SK-N-SH (cell line): Measurements from ENCODE around the gene CEP78.
"Not testable (repeated sequence)": the region's sequence is repeated elsewhere in the genome, so short reads cannot be mapped to it uniquely, and the experiment has no call there.

Experiments used
- CHD2 ChIP-seq: fragments of 150-350 bp; IDR thresholded peaks from 2 replicates; pipeline ENCODE4 v1.6.1; 2018; ENCODE audit warnings: low read length; ENCODE audit not compliant: partially characterized antibody
- CTCF ChIP-seq: fragments of 200-600 bp; sonication (generic); IDR thresholded peaks from 2 replicates; pipeline ENCODE4 v1.6.1; 2017; ENCODE audit warnings: antibody characterized with exemption, mild to moderate bottlenecking, moderate library complexity
- EP300 ChIP-seq, 2 experiments: IDR thresholded peaks; 2 replicates each; pipeline versions ENCODE4 v1.4.0 to v1.6.1; 2012; ENCODE audit warnings: borderline replicate concordance in 1 of 2, low read depth in 1 of 2, low read length in 1 of 2
- MAX ChIP-seq: IDR thresholded peaks from 2 replicates; pipeline ENCODE4 v1.4.0; 2012; ENCODE audit warnings: low read depth
- PBX3 ChIP-seq: IDR thresholded peaks from 2 replicates; pipeline ENCODE4; 2012
- POLR2AphosphoS5 ChIP-seq: IDR thresholded peaks from 2 replicates; pipeline ENCODE4 v1.6.1; 2012; ENCODE audit warnings: low read depth, low read length
- RAD21 ChIP-seq: IDR thresholded peaks from 2 replicates; pipeline ENCODE4 v1.6.1; 2012; ENCODE audit warnings: mild to moderate bottlenecking, low read length

GRCh38 chr9:78284181-78284580, 48.3 kb downstream of the CEP78 start:
- not testable (repeated sequence) for TF ChIP-seq POLR2AphosphoS5; CTCF; EP300 (IDR thresholded peaks at IDR 0.05; ENCODE audit: borderline replicate concordance in 1 of 2, low read depth in 1 of 2, low read length in 1 of 2); RAD21; MAX; PBX3; CHD2
